ENCODE data around the gene PPP2R5C.

- TF ChIP-seq CTCF (IDR thresholded peaks at IDR 0.05) (no peak), USF2 (CRISPR knock-in tag; IDR thresholded peaks at IDR 0.05) (no peak), FOXP1 (CRISPR knock-in tag; IDR thresholded peaks at IDR 0.05; ENCODE audit: borderline replicate concordance) (no peak), TEAD1 (CRISPR knock-in tag; IDR thresholded peaks at IDR 0.05) (no peak), ZNF512 (CRISPR knock-in tag; IDR thresholded peaks at IDR 0.05; ENCODE audit: borderline replicate concordance) (no peak), ARID4B (CRISPR knock-in tag; IDR thresholded peaks at IDR 0.05; ENCODE audit: borderline replicate concordance) (no peak), MAX (CRISPR knock-in tag; IDR thresholded peaks at IDR 0.05) (no peak), NFE2L1 (CRISPR knock-in tag; IDR thresholded peaks at IDR 0.05) (no peak), STAT6 (CRISPR knock-in tag; conservative IDR thresholded peaks at IDR 0.05; ENCODE audit: low read depth) (no peak), TEAD4 (CRISPR knock-in tag; IDR thresholded peaks at IDR 0.05) (no peak), JUN (CRISPR knock-in tag; IDR thresholded peaks at IDR 0.05) (no peak), AFF4 (CRISPR knock-in tag; IDR thresholded peaks at IDR 0.05; ENCODE audit: borderline replicate concordance) (no peak)
Measured at GRCh38 chr14:101740981-101741380, 20.5 kb upstream of the PPP2R5C start.

All from WTC11 (cell line).